HepG2 (cell line): ENCODE data around the gene NUDCD2. TPM values are rescaled to one million over a fixed set of nuclear protein-coding genes. Genes with fewer than 3 reads are reported as not detected.
A peak's percentile ranks its signal among the peaks of the same experiment; 100 is the strongest.

ENCODE experiments used
- ATAC-seq: fragments of 200-7000 bp; cut with Tn5 transposase; 3 replicates; pipeline ENCODE4 v1.9.1; 2020; ENCODE audit warnings: mild to moderate bottlenecking, moderate library complexity
- BruUV-seq: library from RNA; stranded (reverse); fragments of 400-500 nt; replicated peaks from 2 replicates; lab custom pipeline; 2021; lab: Mats Ljungman, UMichigan
- CTCF ChIA-PET: fragments of 300-600 bp; formaldehyde crosslinking; extraction: SDS; loops from one replicate; lab custom pipeline; 2021; ENCODE audit warnings: low total read pairs, inconsistent platforms, low intra/inter-chr PET ratio; lab: Yijun Ruan, JAX
- POLR2A ChIA-PET: fragments of 350-600 bp; sonication (Branson Sonifier 250); formaldehyde crosslinking; loops from one replicate; lab custom pipeline; 2020; ENCODE audit warnings: antibody characterized with exemption, inconsistent platforms; lab: Yijun Ruan, JAX
- DNase-seq: peaks from one replicate; pipeline ENCODE4 v3.0.0-alpha.2; 2015; ENCODE audit warnings: low spot score
- FAIRE-seq: peaks from 3 replicates; lab custom pipeline; 2011; peaks lifted over from hg19 to GRCh38; lab: Jason Lieb, UNC
- H2AFZ ChIP-seq: one replicate; pipeline ENCODE4 v1.6.1; 2011; ENCODE audit warnings: low read length, inconsistent platforms
- H3K27ac ChIP-seq: fragments of 300-600 bp; 3 replicates; pipeline ENCODE4 v1.8.0; 2011; ENCODE audit warnings: mixed run types, mild to moderate bottlenecking, mixed read lengths, low read length, inconsistent platforms; ENCODE audit not compliant: insufficient read depth; ENCODE audit errors: extremely low read length
- H3K27me3 ChIP-seq, 2 experiments: fragments of 200-600 bp in 1 of 2; 2 replicates in 1 of 2; 3 replicates in 1 of 2; pipeline versions ENCODE4 v1.6.0 to v1.8.0; 2011; ENCODE audit warnings: low read length in 2 of 2, mild to moderate bottlenecking in 2 of 2, moderate library complexity in 2 of 2, inconsistent platforms in 1 of 2; ENCODE audit not compliant: insufficient read depth in 2 of 2, control insufficient read depth in 1 of 2
- H3K36me3 ChIP-seq, 2 experiments: fragments of 200-600 bp in 1 of 2; replicated peaks in 1 of 2; 2 replicates in 1 of 2; 3 replicates in 1 of 2; pipeline versions ENCODE4 v1.5.1 to v1.8.0; 2011; ENCODE audit warnings: low read length in 2 of 2, inconsistent platforms in 1 of 2; ENCODE audit not compliant: insufficient read depth in 2 of 2, control insufficient read depth in 1 of 2
- H3K4me1 ChIP-seq: 2 replicates; pipeline ENCODE4 v1.5.1; 2012; ENCODE audit warnings: low read length, inconsistent platforms; ENCODE audit not compliant: insufficient read depth
- H3K4me2 ChIP-seq: 2 replicates; pipeline ENCODE4 v1.6.0; 2011; ENCODE audit warnings: low read depth, low read length, inconsistent platforms
- H3K4me3 ChIP-seq, 3 experiments: fragments of 200-600 bp in 1 of 3; sonication (generic), shearing (Covaris generic) in 1 of 3; replicated peaks in 1 of 3; 2 replicates each; pipeline ENCODE4 v1.5.1; 2011 to 2016; ENCODE audit warnings: low read length in 3 of 3, inconsistent platforms in 2 of 3, low read depth in 2 of 3, mild to moderate bottlenecking in 2 of 3, control low read depth in 1 of 3, mixed read lengths in 1 of 3; ENCODE audit not compliant: insufficient read depth in 1 of 3
- H3K79me2 ChIP-seq: one replicate; pipeline ENCODE4 v1.6.1; 2011; ENCODE audit warnings: low read length, inconsistent platforms; ENCODE audit not compliant: insufficient read depth
- H3K9ac ChIP-seq: 2 replicates; pipeline ENCODE4 v1.6.0; 2011; ENCODE audit warnings: mild to moderate bottlenecking, low read depth, low read length, inconsistent platforms; ENCODE audit not compliant: insufficient read depth
- H3K9me3 ChIP-seq: 2 replicates; pipeline ENCODE4 v1.5.1; 2012; ENCODE audit warnings: mild to moderate bottlenecking, low read length
- H4K20me1 ChIP-seq: 2 replicates; pipeline ENCODE4 v1.6.0; 2011; ENCODE audit warnings: inconsistent platforms, mild to moderate bottlenecking, low read length, moderate library complexity; ENCODE audit not compliant: insufficient read depth
- CBFB ChIP-seq: sonication (generic); formaldehyde crosslinking; IDR thresholded peaks from 2 replicates; pipeline ENCODE4 v1.4.0; 2020; ENCODE audit warnings: missing genetic modification reagents
- IKZF4 ChIP-seq: sonication (generic); formaldehyde crosslinking; IDR thresholded peaks from 2 replicates; pipeline ENCODE4 v1.5.1; 2020; ENCODE audit warnings: borderline replicate concordance, mild to moderate bottlenecking, low read depth, missing genetic modification reagents; ENCODE audit errors: not compliant biosample characterization
- NCOA5 ChIP-seq: sonication (generic); formaldehyde crosslinking; IDR thresholded peaks from 2 replicates; pipeline ENCODE4 v1.4.0; 2020; ENCODE audit warnings: missing genetic modification reagents
- RAD21 ChIP-seq: fragments of 450-650 bp; formaldehyde crosslinking; IDR thresholded peaks from 2 replicates; pipeline ENCODE4 v1.5.0; 2020; ENCODE audit warnings: mild to moderate bottlenecking
- SMC3 ChIP-seq: IDR thresholded peaks from 2 replicates; pipeline ENCODE4 v1.6.1; 2011; ENCODE audit warnings: low read length, improper control_type of control experiment
- STAG1 ChIP-seq: sonication (generic); formaldehyde crosslinking; IDR thresholded peaks from 2 replicates; pipeline ENCODE4 v1.4.0; 2020; ENCODE audit warnings: missing genetic modification reagents
- ZNF839 ChIP-seq: sonication (generic); formaldehyde crosslinking; IDR thresholded peaks from 2 replicates; pipeline ENCODE4 v1.4.0; 2020; ENCODE audit warnings: missing genetic modification reagents, mild to moderate bottlenecking, borderline replicate concordance
- WGBS: methylation state at CpG from one replicate; pipeline ENCODE4 v1.1.6; 2017; ENCODE audit warnings: low lambda C conversion rate; 5-methylcytosine and 5-hydroxymethylcytosine counted together
- in situ Hi-C: cut with HindIII; loops from 2 replicates; pipeline ENCODE4 v1.10.0; 2017; ENCODE audit warnings: low pct_unique_long_range_greater_than_20kb; ENCODE audit not compliant: extremely low pct_ligation_motif_present
- intact Hi-C: fragments of 100-400 bp; cut with micrococcal nuclease; formaldehyde crosslinking; loops from one replicate; pipeline ENCODE4 v1.10.0; 2022; ENCODE audit not compliant: unreplicated experiment
- polyA plus RNA-seq, 8 experiments: library from polyadenylated mRNA; depleted of rRNA in 3 of 8; stranded (reverse) in 7 of 8; unstranded in 1 of 8; fragments of >200 nt; fragmentation: Illumina TruSeq in 4 of 8; extraction: Trizol in 4 of 8; gene quantifications; 2 replicates each; pipeline versions ENCODE4 v1.2.1 to v1.2.3, GENCODE V29; 2011 to 2016; ENCODE audit warnings: low read depth in 4 of 8, missing spikeins in 1 of 8, mixed read lengths in 1 of 8; ENCODE audit not compliant: insufficient read depth in 1 of 8
- total RNA-seq, 5 experiments: library from RNA; depleted of rRNA; stranded (reverse); fragments of >200 nt; fragmentation: Illumina TruSeq; extraction: Trizol; gene quantifications; 2 replicates each; pipeline ENCODE4 v1.2.3, GENCODE V29; 2016; ENCODE audit warnings: low read depth in 1 of 5
- TF ChIP-seq, protein P1 (sequence below): sonication (generic); formaldehyde crosslinking; conservative IDR thresholded peaks from 2 replicates; pipeline ENCODE4 v1.4.0; 2020; ENCODE audit warnings: missing genetic modification reagents
- TF ChIP-seq, protein P2 (sequence below): sonication (generic); formaldehyde crosslinking; IDR thresholded peaks from 2 replicates; pipeline ENCODE4 v1.4.0; 2020; ENCODE audit warnings: low read depth, missing genetic modification reagents
- TF ChIP-seq, protein P3 (sequence below): sonication (generic); formaldehyde crosslinking; IDR thresholded peaks from 2 replicates; pipeline ENCODE4 v1.4.0; 2020; ENCODE audit warnings: missing genetic modification reagents, mild to moderate bottlenecking, borderline replicate concordance
- TF ChIP-seq, protein P4 (sequence below): sonication (generic); formaldehyde crosslinking; IDR thresholded peaks from 2 replicates; pipeline ENCODE4 v1.5.0; 2020; ENCODE audit warnings: mild to moderate bottlenecking, missing genetic modification reagents, moderate library complexity
- TF ChIP-seq, protein P5 (sequence below): IDR thresholded peaks from 2 replicates; pipeline ENCODE4 v1.6.1; 2016; ENCODE audit warnings: mild to moderate bottlenecking, missing biosample characterization, missing genetic modification reagents

NUDCD2 gene
- total and polyA plus RNA-seq, 2 of the 13 experiments (the other 11 are each of a cell fraction or from before 2014, with no cell fraction given), result 14.8 to 39.2 TPM

DNA sequence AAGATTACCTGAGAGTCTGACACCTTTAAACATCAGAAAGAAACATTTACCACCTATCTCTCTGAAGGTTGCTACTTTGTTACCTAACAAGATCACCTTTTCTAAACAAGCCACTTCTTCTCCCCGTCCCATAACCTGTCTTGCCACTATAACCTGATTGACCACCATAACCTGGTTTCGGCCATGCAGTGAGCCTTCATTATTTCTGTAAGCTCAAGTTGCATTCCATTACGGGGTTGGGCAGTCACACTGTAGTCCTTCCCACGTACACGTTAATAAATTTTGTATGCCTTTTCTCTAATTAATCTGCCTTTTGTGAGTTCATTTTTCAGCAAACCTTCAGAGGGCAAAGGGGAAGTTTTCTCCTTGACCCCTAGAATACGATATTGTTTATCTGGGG is 50.5 kb downstream of the NUDCD2 start (continued):
- TF ChIP-seq, protein P1, sequence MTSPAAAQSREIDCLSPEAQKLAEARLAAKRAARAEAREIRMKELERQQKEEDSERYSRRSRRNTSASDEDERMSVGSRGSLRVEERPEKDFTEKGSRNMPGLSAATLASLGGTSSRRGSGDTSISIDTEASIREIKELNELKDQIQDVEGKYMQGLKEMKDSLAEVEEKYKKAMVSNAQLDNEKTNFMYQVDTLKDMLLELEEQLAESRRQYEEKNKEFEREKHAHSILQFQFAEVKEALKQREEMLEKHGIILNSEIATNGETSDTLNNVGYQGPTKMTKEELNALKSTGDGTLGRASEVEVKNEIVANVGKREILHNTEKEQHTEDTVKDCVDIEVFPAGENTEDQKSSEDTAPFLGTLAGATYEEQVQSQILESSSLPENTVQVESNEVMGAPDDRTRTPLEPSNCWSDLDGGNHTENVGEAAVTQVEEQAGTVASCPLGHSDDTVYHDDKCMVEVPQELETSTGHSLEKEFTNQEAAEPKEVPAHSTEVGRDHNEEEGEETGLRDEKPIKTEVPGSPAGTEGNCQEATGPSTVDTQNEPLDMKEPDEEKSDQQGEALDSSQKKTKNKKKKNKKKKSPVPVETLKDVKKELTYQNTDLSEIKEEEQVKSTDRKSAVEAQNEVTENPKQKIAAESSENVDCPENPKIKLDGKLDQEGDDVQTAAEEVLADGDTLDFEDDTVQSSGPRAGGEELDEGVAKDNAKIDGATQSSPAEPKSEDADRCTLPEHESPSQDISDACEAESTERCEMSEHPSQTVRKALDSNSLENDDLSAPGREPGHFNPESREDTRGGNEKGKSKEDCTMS, result no peak
- TF ChIP-seq CBFB (CRISPR knock-in tag) (no peak), ZNF839 (CRISPR knock-in tag) (no peak), NCOA5 (no peak)

DNA sequence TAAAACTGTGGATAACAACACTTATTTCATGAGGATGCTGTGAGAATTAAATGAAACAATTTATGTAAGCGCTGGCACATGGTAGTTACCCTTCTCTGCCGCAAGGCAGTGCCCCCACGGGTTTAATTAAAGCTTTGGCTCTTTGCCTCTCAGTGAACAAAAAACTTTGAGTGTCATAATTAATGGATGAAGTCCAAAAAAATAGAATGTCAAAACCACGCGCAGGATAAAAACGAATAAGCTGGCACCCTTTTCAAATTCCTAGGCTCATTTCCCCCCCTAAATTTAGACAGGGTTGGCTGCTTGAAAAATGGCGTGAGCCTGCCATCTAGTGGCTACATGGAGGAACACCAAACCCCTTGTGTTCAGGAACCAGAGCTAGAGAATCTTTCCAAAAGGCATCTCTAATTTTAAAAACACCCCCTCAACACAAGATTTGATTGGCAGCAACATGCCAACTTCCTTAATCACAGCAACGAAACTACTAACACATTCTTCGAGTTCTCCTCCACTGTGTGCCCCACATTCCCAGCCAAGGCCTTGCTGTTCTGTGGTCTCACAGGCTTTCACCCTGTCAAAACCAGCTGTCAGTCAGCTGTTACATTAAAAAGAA is 51.5 kb downstream of the NUDCD2 start:
- H3K9ac ChIP-seq, result no peak overlapping the region
- ChIA-PET POLR2A (interaction anchor here (1.2 kb wide), 1 partner anchor 52 kb away, joined by 4 read pairs; the partner anchor contains the start of genes HMMR and NUDCD2), CTCF (interaction anchor here (0.6 to 1.9 kb wide), 3 partner anchors 41 to 1864 kb away, joined by 3 to 8 read pairs (median 5); no protein-coding TSS in a partner anchor)
- DNase-seq (peak; percentile 20), FAIRE-seq (peak; percentile 85), ATAC-seq (peak; percentile 91)
- H3K27ac ChIP-seq, result no peak overlapping the region
- intact Hi-C loops (loop anchor here (1.0 to 5.0 kb wide), 2 partner anchors 102 to 1556 kb away; no protein-coding TSS in a partner anchor), in situ Hi-C loops (loop anchor here (25.0 kb wide), 1 partner anchor 1871 kb away; the partner anchor contains the start of gene GABRB2)
- no peak overlapping the region for H3K4me2 ChIP-seq
- H4K20me1 ChIP-seq, result no peaks in the 10 kb centered on the region
- no peaks in the 10 kb centered on the region for H3K79me2 ChIP-seq
- H3K9me3 ChIP-seq, result no peaks in the 10 kb centered on the region
- H3K36me3 ChIP-seq, result no peaks in the 10 kb centered on the region
- BruUV-seq, result no TSS peak
- no peaks in the 10 kb centered on the region for H3K4me1 ChIP-seq
- H3K4me3 ChIP-seq, result no peak overlapping the region
- H3K27me3 ChIP-seq, result no peaks in the 10 kb centered on the region
- TF ChIP-seq RAD21 (CRISPR knock-in tag) (peak; percentile 66), IKZF4 (CRISPR knock-in tag) (no peak), SMC3 (peak; percentile 56; the same call in 1 of the 2 replicates), STAG1 (CRISPR knock-in tag) (peak; percentile 78)
- TF ChIP-seq, protein P2, sequence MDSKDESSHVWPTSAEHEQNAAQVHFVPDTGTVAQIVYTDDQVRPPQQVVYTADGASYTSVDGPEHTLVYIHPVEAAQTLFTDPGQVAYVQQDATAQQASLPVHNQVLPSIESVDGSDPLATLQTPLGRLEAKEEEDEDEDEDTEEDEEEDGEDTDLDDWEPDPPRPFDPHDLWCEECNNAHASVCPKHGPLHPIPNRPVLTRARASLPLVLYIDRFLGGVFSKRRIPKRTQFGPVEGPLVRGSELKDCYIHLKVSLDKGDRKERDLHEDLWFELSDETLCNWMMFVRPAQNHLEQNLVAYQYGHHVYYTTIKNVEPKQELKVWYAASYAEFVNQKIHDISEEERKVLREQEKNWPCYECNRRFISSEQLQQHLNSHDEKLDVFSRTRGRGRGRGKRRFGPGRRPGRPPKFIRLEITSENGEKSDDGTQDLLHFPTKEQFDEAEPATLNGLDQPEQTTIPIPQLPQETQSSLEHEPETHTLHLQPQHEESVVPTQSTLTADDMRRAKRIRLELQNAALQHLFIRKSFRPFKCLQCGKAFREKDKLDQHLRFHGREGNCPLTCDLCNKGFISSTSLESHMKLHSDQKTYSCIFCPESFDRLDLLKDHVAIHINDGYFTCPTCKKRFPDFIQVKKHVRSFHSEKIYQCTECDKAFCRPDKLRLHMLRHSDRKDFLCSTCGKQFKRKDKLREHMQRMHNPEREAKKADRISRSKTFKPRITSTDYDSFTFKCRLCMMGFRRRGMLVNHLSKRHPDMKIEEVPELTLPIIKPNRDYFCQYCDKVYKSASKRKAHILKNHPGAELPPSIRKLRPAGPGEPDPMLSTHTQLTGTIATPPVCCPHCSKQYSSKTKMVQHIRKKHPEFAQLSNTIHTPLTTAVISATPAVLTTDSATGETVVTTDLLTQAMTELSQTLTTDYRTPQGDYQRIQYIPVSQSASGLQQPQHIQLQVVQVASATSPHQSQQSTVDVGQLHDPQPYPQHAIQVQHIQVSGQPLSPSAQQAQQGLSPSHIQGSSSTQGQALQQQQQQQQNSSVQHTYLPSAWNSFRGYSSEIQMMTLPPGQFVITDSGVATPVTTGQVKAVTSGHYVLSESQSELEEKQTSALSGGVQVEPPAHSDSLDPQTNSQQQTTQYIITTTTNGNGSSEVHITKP (CRISPR knock-in tag), result no peak
- TF ChIP-seq, protein P3, sequence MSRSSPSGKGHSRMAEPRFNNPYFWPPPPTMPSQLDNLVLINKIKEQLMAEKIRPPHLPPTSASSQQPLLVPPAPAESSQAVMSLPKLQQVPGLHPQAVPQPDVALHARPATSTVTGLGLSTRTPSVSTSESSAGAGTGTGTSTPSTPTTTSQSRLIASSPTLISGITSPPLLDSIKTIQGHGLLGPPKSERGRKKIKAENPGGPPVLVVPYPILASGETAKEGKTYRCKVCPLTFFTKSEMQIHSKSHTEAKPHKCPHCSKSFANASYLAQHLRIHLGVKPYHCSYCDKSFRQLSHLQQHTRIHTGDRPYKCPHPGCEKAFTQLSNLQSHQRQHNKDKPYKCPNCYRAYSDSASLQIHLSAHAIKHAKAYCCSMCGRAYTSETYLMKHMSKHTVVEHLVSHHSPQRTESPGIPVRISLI, result no peak
- TF ChIP-seq, protein P4, sequence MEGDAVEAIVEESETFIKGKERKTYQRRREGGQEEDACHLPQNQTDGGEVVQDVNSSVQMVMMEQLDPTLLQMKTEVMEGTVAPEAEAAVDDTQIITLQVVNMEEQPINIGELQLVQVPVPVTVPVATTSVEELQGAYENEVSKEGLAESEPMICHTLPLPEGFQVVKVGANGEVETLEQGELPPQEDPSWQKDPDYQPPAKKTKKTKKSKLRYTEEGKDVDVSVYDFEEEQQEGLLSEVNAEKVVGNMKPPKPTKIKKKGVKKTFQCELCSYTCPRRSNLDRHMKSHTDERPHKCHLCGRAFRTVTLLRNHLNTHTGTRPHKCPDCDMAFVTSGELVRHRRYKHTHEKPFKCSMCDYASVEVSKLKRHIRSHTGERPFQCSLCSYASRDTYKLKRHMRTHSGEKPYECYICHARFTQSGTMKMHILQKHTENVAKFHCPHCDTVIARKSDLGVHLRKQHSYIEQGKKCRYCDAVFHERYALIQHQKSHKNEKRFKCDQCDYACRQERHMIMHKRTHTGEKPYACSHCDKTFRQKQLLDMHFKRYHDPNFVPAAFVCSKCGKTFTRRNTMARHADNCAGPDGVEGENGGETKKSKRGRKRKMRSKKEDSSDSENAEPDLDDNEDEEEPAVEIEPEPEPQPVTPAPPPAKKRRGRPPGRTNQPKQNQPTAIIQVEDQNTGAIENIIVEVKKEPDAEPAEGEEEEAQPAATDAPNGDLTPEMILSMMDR (CRISPR knock-in tag), result peak; percentile 82
- TF ChIP-seq, protein P5, sequence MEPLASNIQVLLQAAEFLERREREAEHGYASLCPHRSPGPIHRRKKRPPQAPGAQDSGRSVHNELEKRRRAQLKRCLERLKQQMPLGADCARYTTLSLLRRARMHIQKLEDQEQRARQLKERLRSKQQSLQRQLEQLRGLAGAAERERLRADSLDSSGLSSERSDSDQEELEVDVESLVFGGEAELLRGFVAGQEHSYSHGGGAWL, result no peak
- WGBS, result 31% methylated on average over 8 of the region's 9 CpGs
- no peak overlapping the region for H2AFZ ChIP-seq
